NCI-H2107 (cell line): ENCODE data around the gene MRPS35.
A peak's percentile ranks its signal among the peaks of the same experiment; 100 is the strongest.
"Not testable (repeated sequence)": the region's sequence is repeated elsewhere in the genome, so short reads cannot be mapped to it uniquely, and the experiment has no call there.

Source experiments
- DNase-seq: peaks from one replicate; lab custom pipeline; 2025; lab: John Stamatoyannopoulos, UW

The MRPS35 gene

GRCh38 chr12:27709212-27709931 lies 1.3 kb upstream of the MRPS35 start:
- DNase-seq = no peak

GRCh38 chr12:27709932-27710591 lies 570 bp upstream of the MRPS35 start:
- DNase-seq = no peak

- DNase-seq = no peak
Measured at GRCh38 chr12:27711317-27711682, 668 bp downstream of the MRPS35 start.

GRCh38 chr12:27711967-27712366 lies 1.3 kb downstream of the MRPS35 start:
- no peak for DNase-seq

- DNase-seq = no peak
Measured at GRCh38 chr12:27723212-27723611, 12.6 kb downstream of the MRPS35 start.

- DNase-seq = no peak
Measured at GRCh38 chr12:27730097-27730588, 19.5 kb downstream of the MRPS35 start.

GRCh38 chr12:27732281-27732680 lies 21.6 kb downstream of the MRPS35 start:
- no peak for DNase-seq

- DNase-seq = peak; percentile 14
Measured at GRCh38 chr12:27733052-27733656, 22.5 kb downstream of the MRPS35 start.

- no peak for DNase-seq
Measured at GRCh38 chr12:27733791-27734190, 23.2 kb downstream of the MRPS35 start.

- DNase-seq = not testable (repeated sequence)
Measured at GRCh38 chr12:27734321-27734720, 23.7 kb downstream of the MRPS35 start.

- no peak for DNase-seq
Measured at GRCh38 chr12:27743601-27744000, 33.0 kb downstream of the MRPS35 start.

- DNase-seq = not testable (repeated sequence)
Measured at GRCh38 chr12:27745734-27746133, 35.1 kb downstream of the MRPS35 start.

- no peak for DNase-seq
Measured at GRCh38 chr12:27747111-27747820, 36.6 kb downstream of the MRPS35 start.

- DNase-seq = peak; percentile 61
Measured at GRCh38 chr12:27751386-27752047, 40.9 kb downstream of the MRPS35 start.

GRCh38 chr12:27754795-27755194 lies 44.2 kb downstream of the MRPS35 start:
- DNase-seq = no peak

GRCh38 chr12:27756670-27757195 lies 46.1 kb downstream of the MRPS35 start:
- DNase-seq = no peak

GRCh38 chr12:27762757-27763156 lies 52.1 kb downstream of the MRPS35 start:
- DNase-seq = no peak

GRCh38 chr12:27766587-27766986 lies 56.0 kb downstream of the MRPS35 start:
- no peak for DNase-seq

GRCh38 chr12:27769142-27769673 lies 58.6 kb downstream of the MRPS35 start:
- DNase-seq = no peak

GRCh38 chr12:27771481-27772327 lies 61.1 kb downstream of the MRPS35 start:
- DNase-seq = no peak
